SK-MEL-5 (cell line): ENCODE measurements around the gene NUP160. TPM values are rescaled to one million over a fixed set of nuclear protein-coding genes. Genes with fewer than 3 reads are reported as not detected.
"Not testable (repeated sequence)": the region's sequence is repeated elsewhere in the genome, so short reads cannot be mapped to it uniquely, and the experiment has no call there.

Experiments
- DNase-seq: peaks from one replicate; pipeline ENCODE4 v3.0.0-alpha.2; 2016; ENCODE audit warnings: low read depth, low spot score
- in situ Hi-C: cut with HindIII; loops from 2 replicates; pipeline ENCODE4 v1.10.0; 2016; ENCODE audit warnings: low sequenced_read_pairs, high pct_unique_total_duplicates, low pct_unique_long_range_greater_than_20kb
- total RNA-seq: library from RNA; depleted of rRNA; stranded (reverse); fragments of >200 nt; shearing (Covaris generic); gene quantifications from 2 replicates; pipeline ENCODE4 v1.2.3, GENCODE V29; 2014

The NUP160 gene
- total RNA-seq, 1 experiment from 2014 or later, result 33.7 TPM

GRCh38 chr11:47864901-47865300, 16.8 kb upstream of the NUP160 start:
- in situ Hi-C loops, result no loop called here
- DNase-seq, result no peak

- in situ Hi-C loops, result no loop called here
- DNase-seq, result no peak
These were observed 15.8 kb upstream of the NUP160 start for GRCh38 chr11:47863898-47864430.

DNA sequence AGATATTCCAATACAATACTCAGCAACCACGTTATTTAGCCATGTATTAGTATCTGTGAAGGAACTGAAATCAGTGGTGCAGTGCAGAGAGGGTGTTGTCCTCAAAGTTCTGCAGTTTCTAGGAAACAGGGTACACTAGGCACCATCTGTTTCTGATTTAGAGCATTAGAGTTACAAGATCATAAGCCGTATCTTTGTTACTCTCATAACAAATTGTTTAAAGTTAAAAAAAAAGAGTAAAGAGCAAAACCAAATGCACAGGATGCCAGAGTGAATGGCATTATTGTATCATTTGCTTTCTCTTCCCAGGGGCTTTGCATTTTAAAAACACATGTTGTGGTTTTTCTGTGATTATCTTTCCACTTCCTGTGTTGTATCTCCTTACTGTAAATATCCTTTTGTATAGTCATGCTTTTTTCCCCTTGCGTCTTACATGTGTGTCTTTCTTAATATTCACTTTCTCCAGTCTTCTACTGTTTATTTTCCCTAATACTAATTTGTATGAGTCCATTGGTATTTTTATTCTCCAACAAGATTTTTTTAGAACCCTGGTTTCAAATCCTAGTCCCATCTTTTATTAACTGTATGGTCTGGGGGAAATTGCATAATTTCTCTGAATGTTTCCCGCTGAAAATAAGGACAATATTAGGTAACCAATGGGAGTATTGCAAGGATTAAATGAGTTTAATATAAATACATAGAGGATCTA, 15.2 kb upstream of the NUP160 start:
- peak; percentile 92 for DNase-seq
- in situ Hi-C loops, result no loop called here

- in situ Hi-C loops, result no loop called here
- DNase-seq, result no peak
These were observed 13.6 kb upstream of the NUP160 start for GRCh38 chr11:47861728-47862127.

- in situ Hi-C loops, result no loop called here
- no peak for DNase-seq
These were observed 12.4 kb upstream of the NUP160 start for GRCh38 chr11:47860536-47860935.

DNA sequence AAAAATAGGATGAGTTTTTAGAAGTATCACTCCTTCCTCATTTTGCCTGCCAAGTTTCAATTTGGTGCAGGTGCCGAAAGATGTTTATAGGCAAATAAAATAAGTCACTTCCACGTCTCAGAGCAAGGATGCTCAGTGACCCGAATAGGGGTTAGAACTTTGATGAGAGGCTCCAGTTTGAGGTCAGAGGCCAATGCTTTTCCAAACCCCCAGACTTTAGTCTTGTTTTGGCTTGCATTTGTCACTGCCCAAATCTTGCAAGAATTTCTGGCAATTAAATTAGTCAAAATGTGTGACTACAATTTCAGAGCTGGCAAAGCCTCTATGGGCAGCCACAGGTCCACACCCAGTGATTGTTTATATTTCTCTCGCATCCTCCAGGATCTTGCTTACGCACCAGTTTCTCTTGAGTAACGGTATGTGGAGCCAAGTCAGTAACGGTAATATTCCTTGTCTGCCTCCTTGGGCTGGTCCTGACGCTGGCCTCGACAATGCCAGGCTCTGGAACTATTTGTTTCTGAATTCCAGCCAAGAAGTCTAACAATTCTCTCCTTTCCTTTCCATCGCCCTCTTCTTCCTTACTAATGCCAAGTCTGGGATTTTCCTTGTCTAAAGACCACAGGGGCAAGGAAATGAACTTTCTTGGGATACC, 9.9 kb upstream of the NUP160 start:
- peak; percentile 90 for DNase-seq
- in situ Hi-C loops, result no loop called here

DNA sequence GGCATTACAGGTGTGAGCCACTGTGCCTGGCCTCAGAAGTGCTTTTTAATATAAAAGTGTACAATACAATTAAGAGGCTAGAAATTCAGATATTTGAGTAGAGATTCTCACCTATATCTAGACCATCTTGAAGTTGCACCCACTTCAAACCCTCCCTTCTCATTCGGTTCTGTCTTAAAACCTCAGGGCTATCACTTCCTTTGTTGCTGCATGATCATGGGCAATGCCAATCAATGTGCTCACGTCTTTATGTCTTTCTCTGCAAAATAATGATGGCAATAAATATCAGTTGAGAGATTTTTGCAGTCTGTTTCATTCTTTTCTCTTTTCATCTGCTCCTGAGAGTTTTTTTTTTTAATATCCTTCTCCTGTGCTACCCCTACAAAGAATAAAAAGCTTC, 9.3 kb upstream of the NUP160 start:
- no peak for DNase-seq
- in situ Hi-C loops, result no loop called here

DNA sequence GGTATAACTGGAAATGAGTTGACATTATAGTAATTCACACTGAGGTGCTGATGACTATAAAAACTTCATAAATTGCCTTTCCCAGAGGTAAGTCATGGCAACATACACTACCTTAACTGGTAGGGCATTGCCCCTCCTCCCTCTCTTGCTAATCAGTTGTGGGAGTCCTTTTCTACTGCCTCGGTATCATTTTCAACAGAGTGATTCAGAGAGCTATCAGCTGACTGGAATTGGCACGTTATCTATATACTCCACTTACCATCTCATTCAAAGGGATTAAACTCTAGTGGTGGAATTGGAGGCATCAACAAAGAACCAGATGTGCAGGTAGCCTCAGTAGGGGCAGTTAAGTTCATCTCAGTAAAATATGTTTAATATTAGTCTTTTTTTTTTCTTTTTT, 8.0 kb upstream of the NUP160 start:
- DNase-seq, result peak; percentile 28
- in situ Hi-C loops, result no loop called here

- DNase-seq, result no peak
- in situ Hi-C loops, result no loop called here
These were observed 6.5 kb upstream of the NUP160 start for GRCh38 chr11:47854667-47855066.

- no peak for DNase-seq
- in situ Hi-C loops, result no loop called here
These were observed 3.9 kb upstream of the NUP160 start for GRCh38 chr11:47852053-47852452.

- in situ Hi-C loops, result no loop called here
- no peak for DNase-seq
These were observed 2.2 kb upstream of the NUP160 start for GRCh38 chr11:47850337-47850736.

DNA sequence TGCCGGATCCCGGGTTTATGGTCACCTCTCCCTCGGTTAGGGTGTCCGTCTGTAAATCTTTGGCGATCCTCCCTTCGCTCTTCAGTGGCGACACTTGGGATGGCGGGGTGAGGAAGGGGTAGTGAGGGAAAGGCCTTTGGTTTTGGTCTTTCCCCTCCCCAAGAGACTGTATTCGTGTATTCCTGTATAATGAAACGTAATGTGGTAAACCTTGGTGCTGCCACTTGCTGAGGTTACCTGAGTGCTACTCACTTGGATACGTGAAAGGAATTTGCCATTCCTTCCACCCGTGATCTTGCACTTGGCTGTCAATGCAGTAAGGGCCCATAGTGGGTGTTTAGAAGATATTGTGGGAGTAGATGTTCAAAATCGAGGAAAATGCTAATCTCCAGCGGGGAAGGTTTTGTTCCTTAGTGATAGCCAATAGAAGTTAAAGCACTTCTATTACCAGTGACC, 578 bp upstream of the NUP160 start:
- in situ Hi-C loops, result no loop called here
- no peak for DNase-seq

DNA sequence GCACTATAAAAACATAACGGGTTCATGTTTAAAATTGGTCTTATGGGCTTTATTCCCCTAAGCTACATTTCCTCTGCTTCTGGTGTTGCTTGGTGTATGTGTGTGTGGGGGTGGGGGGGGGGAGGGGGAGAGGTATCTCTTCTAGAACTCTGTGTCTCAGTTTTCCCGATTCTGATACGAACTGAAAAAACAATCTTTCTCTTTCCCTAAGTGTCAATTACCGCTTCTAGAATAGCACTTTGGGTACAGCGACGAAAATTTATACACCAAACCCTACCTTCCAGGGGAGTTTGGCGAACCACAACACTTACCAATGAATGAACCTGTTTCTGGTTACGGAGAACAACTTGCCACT, 636 bp downstream of the NUP160 start:
- in situ Hi-C loops, result no loop called here
- DNase-seq, result no peak

DNA sequence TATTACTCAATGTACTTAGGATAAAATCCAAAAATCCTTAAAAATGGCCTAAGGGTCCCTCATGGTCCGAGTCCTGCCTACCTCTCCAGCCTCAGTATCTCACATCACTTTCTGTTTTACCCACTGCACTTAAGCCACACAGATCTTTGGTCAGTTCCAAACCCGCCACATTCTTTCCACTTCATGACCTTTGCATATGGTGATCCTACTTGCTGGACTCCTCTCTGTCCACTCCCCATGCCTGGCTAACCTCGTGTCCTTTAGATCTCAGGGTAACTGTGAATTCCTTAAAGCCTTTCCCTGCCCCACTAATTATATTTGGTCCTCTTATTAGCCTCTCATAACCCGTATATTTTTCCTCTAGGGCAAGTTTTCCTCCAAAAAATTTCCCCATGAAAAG, 1.2 kb downstream of the NUP160 start:
- in situ Hi-C loops, result no loop called here
- DNase-seq, result no peak

DNA sequence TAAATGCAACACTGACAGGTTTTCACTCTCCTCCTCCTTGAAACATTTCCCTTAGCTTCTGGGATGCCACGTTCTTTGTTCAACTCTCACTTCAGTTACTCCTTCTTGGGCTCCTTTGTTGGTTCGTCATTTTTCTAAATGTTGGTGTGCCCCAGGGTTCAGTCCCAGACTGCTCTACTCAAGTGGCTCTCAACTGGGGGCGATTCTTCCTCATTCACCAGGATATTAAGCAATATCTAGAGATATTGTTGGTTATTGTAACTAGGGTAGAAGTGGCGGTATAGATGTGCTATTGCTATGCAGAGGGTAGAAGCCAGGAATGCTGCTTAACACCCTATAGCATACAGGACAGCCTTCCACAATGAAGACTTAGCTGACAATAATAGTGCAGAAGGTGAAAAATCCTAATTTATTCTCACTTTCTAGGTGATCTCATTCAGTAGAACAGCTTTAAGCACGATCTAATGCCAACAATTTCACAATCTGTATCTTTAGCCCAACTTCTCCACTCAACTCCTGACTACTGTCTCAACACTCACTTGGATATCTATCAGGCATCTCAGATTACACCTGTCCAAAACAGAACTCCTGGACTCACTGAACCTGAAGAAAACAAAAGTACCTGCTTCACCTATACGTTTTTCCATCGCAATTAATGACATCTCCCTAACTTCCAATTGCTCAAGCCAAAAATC, 4.6 kb downstream of the NUP160 start:
- in situ Hi-C loops, result no loop called here
- no peak for DNase-seq

- in situ Hi-C loops, result no loop called here
These were observed 5.4 kb downstream of the NUP160 start for GRCh38 chr11:47842749-47843148.

DNA sequence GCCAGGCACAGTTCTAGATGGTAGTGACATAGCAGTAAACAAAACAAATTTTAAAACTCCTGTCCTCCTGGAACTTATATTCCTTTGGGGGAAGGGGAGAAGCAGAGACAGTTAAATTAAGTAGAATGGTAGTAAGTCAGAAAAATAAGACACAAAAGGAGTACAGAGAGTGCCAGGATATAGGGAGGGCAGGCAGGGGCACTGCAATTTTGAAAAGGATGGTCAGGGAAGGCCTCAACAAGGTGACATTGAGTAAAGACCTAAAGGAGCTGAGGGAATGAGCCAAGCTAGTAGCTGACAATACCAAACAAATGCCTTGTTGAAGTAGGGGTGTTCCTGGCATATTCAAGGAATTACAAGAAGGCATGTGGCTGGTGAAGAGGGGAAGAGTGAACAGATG, 10.2 kb downstream of the NUP160 start:
- DNase-seq, result no peak
- in situ Hi-C loops, result no loop called here

More at GRCh38 chr11:47842749-47843148, 5.4 kb downstream of the NUP160 start:
- DNase-seq, result no peak

- in situ Hi-C loops, result no loop called here
These were observed 10.9 kb downstream of the NUP160 start for GRCh38 chr11:47837292-47837691.

DNA sequence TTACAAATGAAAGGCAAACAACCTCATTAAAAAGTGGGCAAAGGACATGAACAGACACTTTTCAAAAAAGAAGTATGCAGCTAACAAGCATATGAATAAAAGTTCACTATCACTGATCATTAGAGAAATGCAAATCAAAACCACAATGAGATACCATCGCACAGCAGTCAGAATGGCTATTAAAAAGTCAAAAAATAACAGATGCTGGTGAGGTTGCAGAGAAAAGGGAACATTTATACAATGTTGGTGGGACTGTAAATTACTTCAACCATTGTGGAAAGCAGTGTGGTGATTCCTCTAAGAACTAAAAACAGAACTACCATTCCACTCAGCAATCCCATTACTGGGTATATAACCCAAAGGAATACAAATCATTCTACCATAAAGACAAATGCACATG, 18.1 kb downstream of the NUP160 start:
- DNase-seq, in situ Hi-C loops: not testable (repeated sequence)

More at GRCh38 chr11:47837292-47837691, 10.9 kb downstream of the NUP160 start:
- DNase-seq, result no peak
